Endothelial cell of umbilical vein (primary cell): Measurements from ENCODE around the gene KY. TPM values are rescaled to one million over a fixed set of nuclear protein-coding genes. Genes with fewer than 3 reads are reported as not detected.

Source experiments
- BruUV-seq: library from RNA; stranded (reverse); fragments of 400-500 nt; replicated peaks from 2 replicates; lab custom pipeline; 2021; lab: Mats Ljungman, UMichigan
- CTCF ChIA-PET: fragments of 300-600, 350-600 bp; sonication (Branson Sonifier 250); formaldehyde crosslinking; loops from one replicate; lab custom pipeline; 2021; ENCODE audit warnings: antibody characterized with exemption, inconsistent platforms; lab: Charles Lee
- POLR2A ChIA-PET: fragments of 300-600, 350-600 bp; sonication (Branson Sonifier 250); formaldehyde crosslinking; loops from one replicate; lab custom pipeline; 2021; ENCODE audit warnings: antibody characterized with exemption, inconsistent platforms; lab: Charles Lee
- DNase-seq: peaks from one replicate; pipeline ENCODE4 v3.0.0-alpha.2; 2011; ENCODE audit warnings: low read depth, low spot score
- FAIRE-seq: peaks from 2 replicates; lab custom pipeline; 2011; peaks lifted over from hg19 to GRCh38; lab: Jason Lieb, UNC
- H2AFZ ChIP-seq: 2 replicates; pipeline ENCODE4 v1.6.0; 2012; ENCODE audit warnings: low read depth, low read length, control low read depth, inconsistent platforms
- H3K27ac ChIP-seq: 2 replicates; pipeline ENCODE4 v1.5.1; 2011; ENCODE audit warnings: low read depth, mild to moderate bottlenecking, control low read depth, low read length, moderate library complexity; ENCODE audit not compliant: insufficient read depth
- H3K27me3 ChIP-seq, 2 experiments: 2 replicates each; pipeline versions ENCODE4 v1.6.0 to v1.6.1; 2011; ENCODE audit warnings: low read length in 2 of 2, mixed read lengths in 1 of 2; ENCODE audit not compliant: control insufficient read depth in 2 of 2, insufficient read depth in 2 of 2
- H3K36me3 ChIP-seq, 2 experiments: 2 replicates in 1 of 2; 3 replicates in 1 of 2; pipeline ENCODE4 v1.5.1; 2011; ENCODE audit warnings: low read length in 2 of 2, mild to moderate bottlenecking in 1 of 2, moderate library complexity in 1 of 2; ENCODE audit not compliant: control insufficient read depth in 2 of 2, insufficient read depth in 2 of 2; ENCODE audit errors: extremely low read depth in 1 of 2
- H3K4me1 ChIP-seq: 3 replicates; pipeline ENCODE4 v1.5.1; 2011; ENCODE audit warnings: mild to moderate bottlenecking, low read length; ENCODE audit not compliant: control insufficient read depth, insufficient read depth; ENCODE audit errors: extremely low read depth
- H3K4me2 ChIP-seq: 2 replicates; pipeline ENCODE4 v1.6.1; 2011; ENCODE audit warnings: low read length, control low read depth, mixed read lengths; ENCODE audit not compliant: insufficient read depth
- H3K4me3 ChIP-seq, 3 experiments: fragments of 200-600 bp in 1 of 3; sonication (generic), shearing (Covaris generic) in 1 of 3; replicated peaks in 1 of 3; 2 replicates each; pipeline ENCODE4 v1.5.1; 2011 to 2016; ENCODE audit warnings: control low read depth in 3 of 3, low read length in 3 of 3, mild to moderate bottlenecking in 2 of 3, inconsistent platforms in 1 of 3, low read depth in 1 of 3, moderate library complexity in 1 of 3; ENCODE audit not compliant: insufficient read depth in 1 of 3
- H3K79me2 ChIP-seq: 2 replicates; pipeline ENCODE4 v1.6.0; 2012; ENCODE audit warnings: low read length, inconsistent platforms; ENCODE audit not compliant: control insufficient read depth, insufficient read depth
- H3K9ac ChIP-seq: replicated peaks from 2 replicates; pipeline ENCODE3; 2011; ENCODE audit warnings: low read length, control low read depth; ENCODE audit not compliant: insufficient read depth; ENCODE audit errors: extremely low read depth
- H3K9me1 ChIP-seq: replicated peaks from 3 replicates; pipeline ENCODE4 v1.6.0; 2011; ENCODE audit warnings: mild to moderate bottlenecking, low read length; ENCODE audit not compliant: control insufficient read depth, insufficient read depth; ENCODE audit errors: extremely low read depth
- H3K9me3 ChIP-seq: replicated peaks from 2 replicates; pipeline ENCODE4 v1.5.1; 2012; ENCODE audit warnings: low read length, inconsistent platforms; ENCODE audit not compliant: control insufficient read depth, insufficient read depth
- H4K20me1 ChIP-seq: replicated peaks from 2 replicates; pipeline ENCODE3; 2011; ENCODE audit warnings: mild to moderate bottlenecking, low read length; ENCODE audit not compliant: control insufficient read depth, insufficient read depth; ENCODE audit errors: extremely low read depth
- EZH2 ChIP-seq: IDR thresholded peaks from 2 replicates; pipeline ENCODE4 v1.6.1; 2012; ENCODE audit warnings: borderline replicate concordance, low read depth, mild to moderate bottlenecking, moderate library complexity, low read length, inconsistent platforms; ENCODE audit not compliant: severe bottlenecking
- FOS ChIP-seq: IDR thresholded peaks from 2 replicates; pipeline ENCODE4 v1.6.1; 2011; ENCODE audit warnings: mild to moderate bottlenecking, low read length, moderate library complexity, borderline replicate concordance; ENCODE audit not compliant: insufficient read depth
- GATA2 ChIP-seq: IDR thresholded peaks from 2 replicates; pipeline ENCODE4 v1.7.0; 2011; ENCODE audit warnings: low read depth, mild to moderate bottlenecking, moderate library complexity, mixed read lengths, low read length; ENCODE audit not compliant: insufficient read length, insufficient read depth
- JUN ChIP-seq: IDR thresholded peaks from 2 replicates; pipeline ENCODE4 v1.6.1; 2011; ENCODE audit warnings: borderline replicate concordance, low read depth; ENCODE audit not compliant: insufficient read length, insufficient read depth
- MYC ChIP-seq: IDR thresholded peaks from one replicate; pipeline ENCODE4 v1.6.1; 2011; ENCODE audit warnings: mild to moderate bottlenecking, low read depth, low read length
- POLR2A ChIP-seq: IDR thresholded peaks from 2 replicates; pipeline ENCODE4 v1.6.1; 2012; ENCODE audit warnings: low read depth, mild to moderate bottlenecking, control low read depth, low read length
- POLR2AphosphoS5 ChIP-seq: IDR thresholded peaks from 2 replicates; pipeline ENCODE4 v1.6.1; 2012; ENCODE audit warnings: low read depth, mild to moderate bottlenecking, control low read depth, low read length, moderate library complexity; ENCODE audit not compliant: insufficient read depth
- dilution Hi-C: fragments of 300-500 bp; cut with MboI; formaldehyde crosslinking; loops from one replicate; pipeline ENCODE4 v1.15.0; 2019; ENCODE audit warnings: low sequenced_read_pairs; ENCODE audit not compliant: extremely low pct_ligation_motif_present
- intact Hi-C: fragments of 100-400 bp; cut with micrococcal nuclease; formaldehyde crosslinking; loops from one replicate; pipeline ENCODE4 v1.10.0; 2022
- polyA plus RNA-seq, 4 experiments: library from polyadenylated mRNA; depleted of rRNA in 3 of 4; stranded (reverse) in 3 of 4; unstranded in 1 of 4; fragments of >200 nt; gene quantifications; 2 replicates each; pipeline versions ENCODE4 v1.2.1 to v1.2.3, GENCODE V29; 2011 to 2012; ENCODE audit warnings: missing spikeins in 1 of 4
- total RNA-seq: library from RNA; stranded (reverse); gene quantifications from 2 replicates; pipeline ENCODE4 v1.2.3, GENCODE V29; 2021
- TF ChIP-seq, protein P1 (sequence below), 2 donors: IDR thresholded peaks; 1 replicate in 1 of 2; 2 replicates in 1 of 2; pipeline ENCODE4 v1.5.1; 2011; ENCODE audit warnings: low read length in 2 of 2, mild to moderate bottlenecking in 2 of 2, moderate library complexity in 2 of 2, control low read depth in 1 of 2, inconsistent platforms in 1 of 2, low read depth in 1 of 2; ENCODE audit not compliant: insufficient read depth in 1 of 2; ENCODE audit errors: extremely low read depth in 1 of 2
- TF ChIP-seq, protein P2 (sequence below): IDR thresholded peaks from 2 replicates; pipeline ENCODE4 v1.6.1; 2011; ENCODE audit not compliant: insufficient read depth, insufficient read length

KY gene
- total and polyA plus RNA-seq, 2 donors (not counting 3 experiments of a cell fraction or from before 2014, with no cell fraction given), result not detected

DNA sequence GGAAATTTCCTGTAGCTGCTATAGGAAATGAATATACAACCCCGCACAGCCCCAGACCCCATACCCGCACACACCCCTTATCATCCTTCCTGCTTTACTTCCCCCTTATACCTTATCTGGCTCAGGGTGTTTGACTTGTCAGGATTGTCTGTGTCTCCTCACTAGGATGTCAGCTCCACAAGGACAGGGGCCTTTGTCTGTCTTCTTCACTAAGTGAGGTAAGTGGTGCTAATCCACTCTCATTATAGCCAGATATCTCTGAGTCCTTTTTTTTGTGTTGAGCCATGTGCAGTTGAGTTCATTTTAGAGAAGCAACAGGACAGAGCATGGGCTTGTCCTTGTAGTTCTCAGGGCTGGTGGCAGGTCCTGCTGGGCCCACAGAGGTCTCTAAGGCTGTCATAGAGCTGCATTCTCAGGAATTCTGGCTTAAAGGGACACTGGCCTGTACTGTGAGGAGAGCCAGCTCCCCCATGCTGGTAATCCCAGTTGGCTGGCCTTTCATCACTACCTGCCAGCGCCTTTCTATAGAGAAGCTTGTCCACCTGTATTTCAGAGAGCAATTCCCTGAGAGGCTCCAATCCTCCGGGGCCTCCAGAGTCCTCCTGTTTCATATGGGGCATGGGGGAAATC lies 9.0 kb downstream of the KY start:
- Histone ChIP-seq H3K27me3 (no peaks in the 10 kb centered on the region), H4K20me1 (no peaks in the 10 kb centered on the region), H3K4me1 (no peaks in the 10 kb centered on the region), H3K9me1 (no peaks in the 10 kb centered on the region), H3K79me2 (no peaks in the 10 kb centered on the region), H3K36me3 (no peaks in the 10 kb centered on the region), H2AFZ (no peak overlapping the region), H3K4me3 (no peak overlapping the region), H3K9me3 (no peaks in the 10 kb centered on the region), H3K4me2 (no peak overlapping the region), H3K27ac (no peak overlapping the region), H3K9ac (no peak overlapping the region)
- TF ChIP-seq JUN (no peak), EZH2 (no peak), GATA2 (no peak), POLR2A (no peak), FOS (no peak), POLR2AphosphoS5 (no peak), MYC (no peak)
- TF ChIP-seq, protein P1, sequence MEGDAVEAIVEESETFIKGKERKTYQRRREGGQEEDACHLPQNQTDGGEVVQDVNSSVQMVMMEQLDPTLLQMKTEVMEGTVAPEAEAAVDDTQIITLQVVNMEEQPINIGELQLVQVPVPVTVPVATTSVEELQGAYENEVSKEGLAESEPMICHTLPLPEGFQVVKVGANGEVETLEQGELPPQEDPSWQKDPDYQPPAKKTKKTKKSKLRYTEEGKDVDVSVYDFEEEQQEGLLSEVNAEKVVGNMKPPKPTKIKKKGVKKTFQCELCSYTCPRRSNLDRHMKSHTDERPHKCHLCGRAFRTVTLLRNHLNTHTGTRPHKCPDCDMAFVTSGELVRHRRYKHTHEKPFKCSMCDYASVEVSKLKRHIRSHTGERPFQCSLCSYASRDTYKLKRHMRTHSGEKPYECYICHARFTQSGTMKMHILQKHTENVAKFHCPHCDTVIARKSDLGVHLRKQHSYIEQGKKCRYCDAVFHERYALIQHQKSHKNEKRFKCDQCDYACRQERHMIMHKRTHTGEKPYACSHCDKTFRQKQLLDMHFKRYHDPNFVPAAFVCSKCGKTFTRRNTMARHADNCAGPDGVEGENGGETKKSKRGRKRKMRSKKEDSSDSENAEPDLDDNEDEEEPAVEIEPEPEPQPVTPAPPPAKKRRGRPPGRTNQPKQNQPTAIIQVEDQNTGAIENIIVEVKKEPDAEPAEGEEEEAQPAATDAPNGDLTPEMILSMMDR (IDR thresholded peaks at IDR 0.05; ENCODE audit: extremely low read depth in 1 of 2, insufficient read depth in 1 of 2, low read depth in 1 of 2, low read length in 2 of 2), result no peak
- TF ChIP-seq, protein P2, sequence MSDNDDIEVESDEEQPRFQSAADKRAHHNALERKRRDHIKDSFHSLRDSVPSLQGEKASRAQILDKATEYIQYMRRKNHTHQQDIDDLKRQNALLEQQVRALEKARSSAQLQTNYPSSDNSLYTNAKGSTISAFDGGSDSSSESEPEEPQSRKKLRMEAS, result no peak
- dilution Hi-C loops, result no loop called here
- intact Hi-C loops, result loop anchor here (1.0 kb wide), 1 partner anchor 41 kb away; no protein-coding TSS in a partner anchor
- no TSS peak for BruUV-seq
- no peak for FAIRE-seq
- DNase-seq, result no peak
- ChIA-PET CTCF (interaction anchor here (1.0 to 4.4 kb wide), 5 partner anchors 8 to 40 kb away, joined by 3 to 37 read pairs (median 6); partner anchors contain the start of gene KY), POLR2A (no interaction called here)
